Measurements from ENCODE around the gene PRKCH.

GRCh38 chr14:61557854-61558253, 236.5 kb downstream of the PRKCH start:
- TF ChIP-seq POLR2AphosphoS5 (IDR thresholded peaks at IDR 0.05) (no peak), POLR2A (IDR thresholded peaks at IDR 0.05) (no peak)
